HepG2 (cell line): Measurements from ENCODE around the gene SMARCA4. TPM values are rescaled to one million over a fixed set of nuclear protein-coding genes. Genes with fewer than 3 reads are reported as not detected.
A peak's percentile ranks its signal among the peaks of the same experiment; 100 is the strongest.

Experiments used
- FIP1L1 ChIP-seq: fragments of 200-400 bp; formaldehyde crosslinking; IDR thresholded peaks from 2 replicates; pipeline ENCODE4 v1.6.1; 2018; ENCODE audit warnings: low read depth, mild to moderate bottlenecking, low read length, moderate library complexity, borderline replicate concordance; ENCODE audit not compliant: insufficient read depth
- HNRNPL ChIP-seq: fragments of 200-400 bp; formaldehyde crosslinking; IDR thresholded peaks from 2 replicates; pipeline ENCODE4 v1.6.1; 2017; ENCODE audit warnings: mild to moderate bottlenecking, low read depth, low read length
- KAT8 ChIP-seq: IDR thresholded peaks from 2 replicates; pipeline ENCODE4 v1.6.1; 2016; ENCODE audit warnings: missing genetic modification reagents, missing compliant biosample characterization
- NCOA2 ChIP-seq: sonication (generic); formaldehyde crosslinking; IDR thresholded peaks from 2 replicates; pipeline ENCODE4 v1.8.0; 2022; ENCODE audit warnings: inconsistent platforms
- NR1H2 ChIP-seq: sonication (generic); formaldehyde crosslinking; IDR thresholded peaks from 2 replicates; pipeline ENCODE4 v1.8.1; 2022; ENCODE audit warnings: low read depth, missing genetic modification reagents, borderline replicate concordance
- SATB2 ChIP-seq: sonication (generic); formaldehyde crosslinking; IDR thresholded peaks from 2 replicates; pipeline ENCODE4 v1.5.0; 2020; ENCODE audit warnings: missing genetic modification reagents
- ZBTB42 ChIP-seq: sonication (generic); formaldehyde crosslinking; IDR thresholded peaks from 2 replicates; pipeline ENCODE4 v1.5.0; 2020; ENCODE audit warnings: mild to moderate bottlenecking, missing genetic modification reagents
- ZNF264 ChIP-seq: sonication (generic); formaldehyde crosslinking; IDR thresholded peaks from 2 replicates; pipeline ENCODE4 v1.4.0; 2020; ENCODE audit warnings: missing genetic modification reagents
- ZNF460 ChIP-seq: sonication (generic); formaldehyde crosslinking; IDR thresholded peaks from 2 replicates; pipeline ENCODE4 v1.5.1; 2020; ENCODE audit warnings: missing genetic modification reagents, mild to moderate bottlenecking, borderline replicate concordance
- ZNF607 ChIP-seq: sonication (generic); formaldehyde crosslinking; IDR thresholded peaks from 2 replicates; pipeline ENCODE4 v1.5.1; 2020; ENCODE audit warnings: missing genetic modification reagents, mild to moderate bottlenecking, borderline replicate concordance
- ZNF709 ChIP-seq: sonication (generic); formaldehyde crosslinking; IDR thresholded peaks from 2 replicates; pipeline ENCODE4 v1.5.0; 2020; ENCODE audit warnings: mild to moderate bottlenecking, missing genetic modification reagents
- ZNF782 ChIP-seq: sonication (generic); formaldehyde crosslinking; IDR thresholded peaks from 2 replicates; pipeline ENCODE4 v1.4.0; 2020; ENCODE audit warnings: missing genetic modification reagents, mild to moderate bottlenecking, borderline replicate concordance
- ZNF816 ChIP-seq: sonication (generic); formaldehyde crosslinking; IDR thresholded peaks from 2 replicates; pipeline ENCODE4 v1.8.0; 2022; ENCODE audit warnings: missing genetic modification reagents, mild to moderate bottlenecking, borderline replicate concordance
- polyA plus RNA-seq, 8 experiments: library from polyadenylated mRNA; depleted of rRNA in 3 of 8; stranded (reverse) in 7 of 8; unstranded in 1 of 8; fragments of >200 nt; fragmentation: Illumina TruSeq in 4 of 8; extraction: Trizol in 4 of 8; gene quantifications; 2 replicates each; pipeline versions ENCODE4 v1.2.1 to v1.2.3, GENCODE V29; 2011 to 2016; ENCODE audit warnings: low read depth in 4 of 8, missing spikeins in 1 of 8, mixed read lengths in 1 of 8; ENCODE audit not compliant: insufficient read depth in 1 of 8
- total RNA-seq, 5 experiments: library from RNA; depleted of rRNA; stranded (reverse); fragments of >200 nt; fragmentation: Illumina TruSeq; extraction: Trizol; gene quantifications; 2 replicates each; pipeline ENCODE4 v1.2.3, GENCODE V29; 2016; ENCODE audit warnings: low read depth in 1 of 5
- TF ChIP-seq, protein P1 (sequence below): sonication (generic); formaldehyde crosslinking; conservative IDR thresholded peaks from 2 replicates; pipeline ENCODE4 v1.8.0; 2022; ENCODE audit warnings: mild to moderate bottlenecking, moderate library complexity, missing genetic modification reagents
- TF ChIP-seq, protein P2 (sequence below), 2 experiments: sonication (generic) in 1 of 2; formaldehyde crosslinking in 1 of 2; IDR thresholded peaks; 2 replicates each; pipeline versions ENCODE4 v1.6.1 to v1.9.0; 2014 to 2022; ENCODE audit warnings: antibody characterized with exemption in 1 of 2, borderline replicate concordance in 1 of 2, inconsistent platforms in 1 of 2, low read depth in 1 of 2, missing genetic modification reagents in 1 of 2
- TF ChIP-seq, protein P3 (sequence below): IDR thresholded peaks from 2 replicates; pipeline ENCODE4 v1.6.1; 2018; ENCODE audit warnings: missing genetic modification reagents, mild to moderate bottlenecking, missing compliant biosample characterization
- TF ChIP-seq, protein P4 (sequence below): sonication (generic); formaldehyde crosslinking; IDR thresholded peaks from 2 replicates; pipeline ENCODE4 v1.5.0; 2020; ENCODE audit warnings: mild to moderate bottlenecking, low read depth, missing genetic modification reagents, borderline replicate concordance
- TF ChIP-seq, protein P5 (sequence below): sonication (generic); formaldehyde crosslinking; IDR thresholded peaks from 2 replicates; pipeline ENCODE4 v1.4.0; 2020; ENCODE audit warnings: mild to moderate bottlenecking, missing genetic modification reagents

The SMARCA4 gene
- total and polyA plus RNA-seq, 2 of the 13 experiments (the other 11 are each of a cell fraction or from before 2014, with no cell fraction given): 25.4 to 45.9 TPM

DNA sequence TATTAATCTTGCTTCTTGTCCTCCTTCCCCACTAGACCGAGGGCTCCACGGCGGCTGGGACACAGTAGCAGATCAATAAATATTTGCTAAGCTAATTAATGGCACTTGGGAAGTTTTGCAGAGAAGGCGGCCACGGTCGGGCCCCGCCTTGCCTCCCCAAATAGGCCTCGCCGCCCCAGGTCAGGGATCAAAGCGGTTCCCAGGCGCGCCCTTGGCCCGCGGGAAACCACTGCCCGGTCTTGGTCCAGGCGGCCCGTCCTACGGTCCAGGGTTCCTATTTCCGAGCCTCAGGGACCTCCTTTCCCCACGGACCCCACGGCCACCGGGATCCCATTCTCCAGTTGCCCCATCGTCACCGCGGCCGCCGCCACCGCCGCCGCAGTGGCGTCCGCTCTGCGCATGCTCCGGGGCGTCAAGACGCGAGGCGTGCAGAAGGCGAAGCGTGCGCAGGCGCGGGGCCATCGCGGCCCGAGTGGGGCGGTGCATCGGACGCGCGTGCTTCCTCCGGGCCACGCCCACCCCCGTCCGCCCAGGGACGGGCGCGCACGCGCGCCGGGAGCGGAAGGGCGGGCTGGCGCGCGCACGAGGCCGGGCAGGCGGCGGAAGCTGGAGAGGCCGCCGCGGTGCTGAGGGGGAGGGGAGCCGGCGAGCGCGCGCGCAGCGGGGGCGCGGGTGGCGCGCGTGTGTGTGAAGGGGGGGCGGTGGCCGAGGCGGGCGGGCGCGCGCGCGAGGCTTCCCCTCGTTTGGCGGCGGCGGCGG, at the start of gene SMARCA4 (continued):
- TF ChIP-seq, protein P1, sequence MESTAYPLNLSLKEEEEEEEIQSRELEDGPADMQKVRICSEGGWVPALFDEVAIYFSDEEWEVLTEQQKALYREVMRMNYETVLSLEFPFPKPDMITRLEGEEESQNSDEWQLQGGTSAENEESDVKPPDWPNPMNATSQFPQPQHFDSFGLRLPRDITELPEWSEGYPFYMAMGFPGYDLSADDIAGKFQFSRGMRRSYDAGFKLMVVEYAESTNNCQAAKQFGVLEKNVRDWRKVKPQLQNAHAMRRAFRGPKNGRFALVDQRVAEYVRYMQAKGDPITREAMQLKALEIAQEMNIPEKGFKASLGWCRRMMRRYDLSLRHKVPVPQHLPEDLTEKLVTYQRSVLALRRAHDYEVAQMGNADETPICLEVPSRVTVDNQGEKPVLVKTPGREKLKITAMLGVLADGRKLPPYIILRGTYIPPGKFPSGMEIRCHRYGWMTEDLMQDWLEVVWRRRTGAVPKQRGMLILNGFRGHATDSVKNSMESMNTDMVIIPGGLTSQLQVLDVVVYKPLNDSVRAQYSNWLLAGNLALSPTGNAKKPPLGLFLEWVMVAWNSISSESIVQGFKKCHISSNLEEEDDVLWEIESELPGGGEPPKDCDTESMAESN (CRISPR knock-in tag): no peak; the same call in 1 of the 2 replicates
- TF ChIP-seq ZNF264 (CRISPR knock-in tag): no peak
- no peak; the same call in 1 of the 2 replicates for TF ChIP-seq ZNF816 (CRISPR knock-in tag)
- TF ChIP-seq, protein P2, sequence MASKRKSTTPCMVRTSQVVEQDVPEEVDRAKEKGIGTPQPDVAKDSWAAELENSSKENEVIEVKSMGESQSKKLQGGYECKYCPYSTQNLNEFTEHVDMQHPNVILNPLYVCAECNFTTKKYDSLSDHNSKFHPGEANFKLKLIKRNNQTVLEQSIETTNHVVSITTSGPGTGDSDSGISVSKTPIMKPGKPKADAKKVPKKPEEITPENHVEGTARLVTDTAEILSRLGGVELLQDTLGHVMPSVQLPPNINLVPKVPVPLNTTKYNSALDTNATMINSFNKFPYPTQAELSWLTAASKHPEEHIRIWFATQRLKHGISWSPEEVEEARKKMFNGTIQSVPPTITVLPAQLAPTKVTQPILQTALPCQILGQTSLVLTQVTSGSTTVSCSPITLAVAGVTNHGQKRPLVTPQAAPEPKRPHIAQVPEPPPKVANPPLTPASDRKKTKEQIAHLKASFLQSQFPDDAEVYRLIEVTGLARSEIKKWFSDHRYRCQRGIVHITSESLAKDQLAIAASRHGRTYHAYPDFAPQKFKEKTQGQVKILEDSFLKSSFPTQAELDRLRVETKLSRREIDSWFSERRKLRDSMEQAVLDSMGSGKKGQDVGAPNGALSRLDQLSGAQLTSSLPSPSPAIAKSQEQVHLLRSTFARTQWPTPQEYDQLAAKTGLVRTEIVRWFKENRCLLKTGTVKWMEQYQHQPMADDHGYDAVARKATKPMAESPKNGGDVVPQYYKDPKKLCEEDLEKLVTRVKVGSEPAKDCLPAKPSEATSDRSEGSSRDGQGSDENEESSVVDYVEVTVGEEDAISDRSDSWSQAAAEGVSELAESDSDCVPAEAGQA (IDR thresholded peaks at IDR 0.05; ENCODE audit: low read depth): no peak
- TF ChIP-seq, protein P2 (CRISPR knock-in tag; IDR thresholded peaks at IDR 0.05; ENCODE audit: borderline replicate concordance): no peak
- TF ChIP-seq ZNF460: no peak
- TF ChIP-seq HNRNPL: no peak
- no peak for TF ChIP-seq SATB2 (CRISPR knock-in tag)
- TF ChIP-seq, protein P3, sequence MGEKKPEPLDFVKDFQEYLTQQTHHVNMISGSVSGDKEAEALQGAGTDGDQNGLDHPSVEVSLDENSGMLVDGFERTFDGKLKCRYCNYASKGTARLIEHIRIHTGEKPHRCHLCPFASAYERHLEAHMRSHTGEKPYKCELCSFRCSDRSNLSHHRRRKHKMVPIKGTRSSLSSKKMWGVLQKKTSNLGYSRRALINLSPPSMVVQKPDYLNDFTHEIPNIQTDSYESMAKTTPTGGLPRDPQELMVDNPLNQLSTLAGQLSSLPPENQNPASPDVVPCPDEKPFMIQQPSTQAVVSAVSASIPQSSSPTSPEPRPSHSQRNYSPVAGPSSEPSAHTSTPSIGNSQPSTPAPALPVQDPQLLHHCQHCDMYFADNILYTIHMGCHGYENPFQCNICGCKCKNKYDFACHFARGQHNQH (CRISPR knock-in tag): peak; percentile 65; the same call in 1 of the 2 replicates
- TF ChIP-seq, protein P4, sequence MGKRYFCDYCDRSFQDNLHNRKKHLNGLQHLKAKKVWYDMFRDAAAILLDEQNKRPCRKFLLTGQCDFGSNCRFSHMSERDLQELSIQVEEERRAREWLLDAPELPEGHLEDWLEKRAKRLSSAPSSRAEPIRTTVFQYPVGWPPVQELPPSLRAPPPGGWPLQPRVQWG: no peak
- TF ChIP-seq ZBTB42 (CRISPR knock-in tag): peak; percentile 62; the same call in 1 of the 2 replicates
- TF ChIP-seq ZNF782: peak; percentile 35; the same call in 1 of the 2 replicates
- peak; percentile 72; the same call in 1 of the 2 replicates for TF ChIP-seq KAT8 (CRISPR knock-in tag)
- TF ChIP-seq, protein P5, sequence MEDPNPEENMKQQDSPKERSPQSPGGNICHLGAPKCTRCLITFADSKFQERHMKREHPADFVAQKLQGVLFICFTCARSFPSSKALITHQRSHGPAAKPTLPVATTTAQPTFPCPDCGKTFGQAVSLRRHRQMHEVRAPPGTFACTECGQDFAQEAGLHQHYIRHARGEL: 0 out of 2 replicates have a peak, but pooled peaks have one; percentile 33
- TF ChIP-seq NCOA2 (CRISPR knock-in tag): 0 out of 2 replicates have a peak, but pooled peaks have one; percentile 46
- no peak for TF ChIP-seq NR1H2
- peak; percentile 82 for TF ChIP-seq ZNF607
- TF ChIP-seq FIP1L1: no peak
- peak; percentile 65; the same call in 1 of the 2 replicates for TF ChIP-seq ZNF709 (CRISPR knock-in tag)
